ENCODE data around the gene ABHD17B.

GRCh38 chr9:71904076-71904475, 6.9 kb downstream of the ABHD17B start:
- TF ChIP-seq EZH2 (IDR thresholded peaks at IDR 0.05; ENCODE audit: insufficient read depth, poor library complexity, severe bottlenecking) (no peak), EZH2phosphoT487 (IDR thresholded peaks at IDR 0.05; ENCODE audit: insufficient read depth, low read depth) (no peak)
